GM12892 (cell line): Measurements from ENCODE around the gene CEP104.

Experiments
- POLR2AphosphoS5 ChIP-seq: IDR thresholded peaks from 2 replicates; pipeline ENCODE4 v1.6.1; 2011; ENCODE audit warnings: low read depth, low read length, control low read depth
- TAF1 ChIP-seq: IDR thresholded peaks from 2 replicates; pipeline ENCODE4 v1.6.1; 2011; ENCODE audit warnings: low read depth, mild to moderate bottlenecking, control low read depth, low read length, borderline replicate concordance

DNA sequence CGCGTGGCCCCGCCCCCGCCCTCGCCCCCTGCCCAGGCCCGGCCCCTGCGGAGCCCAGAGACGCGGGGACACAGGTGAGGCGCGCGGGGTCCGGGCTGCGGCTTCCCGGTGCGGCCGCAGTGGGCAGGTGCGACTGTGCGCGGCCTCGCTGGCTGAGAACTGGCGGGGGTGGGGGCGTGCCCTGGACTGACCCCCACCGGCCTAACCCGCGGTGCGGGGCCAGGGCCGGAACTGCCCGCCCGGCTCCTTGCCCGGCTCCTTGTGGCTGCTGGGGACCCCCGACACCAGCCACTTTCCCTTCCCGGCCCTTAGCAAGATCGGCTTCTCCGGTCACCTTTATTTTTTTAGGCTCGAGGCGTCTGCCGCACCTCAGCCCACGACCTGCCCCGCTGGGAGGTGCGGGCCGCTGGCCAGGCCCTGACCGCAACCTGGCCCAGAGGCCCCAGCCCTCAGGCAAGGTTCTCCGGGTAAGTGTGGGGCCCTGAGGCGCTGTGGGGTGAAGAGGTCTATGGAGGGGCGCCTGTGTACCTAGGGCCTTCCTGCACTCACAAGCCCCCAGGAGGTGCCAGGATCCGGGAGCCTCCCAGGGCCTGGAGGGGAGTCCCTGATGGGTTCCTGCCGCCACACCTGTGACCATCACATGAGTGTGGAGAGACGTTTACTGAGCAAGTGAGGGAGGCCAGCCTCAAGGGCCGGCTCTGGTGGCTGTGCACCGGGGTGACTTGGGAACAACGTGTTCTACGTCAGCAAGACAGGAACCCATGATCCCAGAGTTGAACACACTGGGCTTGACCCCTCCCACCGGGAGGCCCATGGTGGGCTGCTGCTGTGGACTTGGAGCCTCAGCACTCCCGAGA is 84.1 kb downstream of the CEP104 start, which contains the start of gene SMIM1:
- TF ChIP-seq TAF1 (no peak), POLR2AphosphoS5 (no peak)
